HepG2 (cell line): Measurements from ENCODE around the gene TUT7. TPM values are rescaled to one million over a fixed set of nuclear protein-coding genes. Genes with fewer than 3 reads are reported as not detected.

Source experiments
- AGO2 ChIP-seq: fragments of 200-400 bp; formaldehyde crosslinking; optimal IDR thresholded peaks from 2 replicates; pipeline ENCODE3; 2017; ENCODE audit warnings: mild to moderate bottlenecking, low read depth, low read length, moderate library complexity
- ELF1 ChIP-seq: sonication (generic); formaldehyde crosslinking; IDR thresholded peaks from 2 replicates; pipeline ENCODE4 v1.4.0; 2020; ENCODE audit warnings: missing genetic modification reagents
- EP300 ChIP-seq, 3 experiments: sonication (generic) in 1 of 3; formaldehyde crosslinking in 1 of 3; IDR thresholded peaks; 2 replicates each; pipeline versions ENCODE4 v1.5.1 to v1.6.1; 2011 to 2020; ENCODE audit warnings: low read depth in 2 of 3, low read length in 2 of 3, borderline replicate concordance in 1 of 3, improper control_type of control experiment in 1 of 3, mild to moderate bottlenecking in 1 of 3, missing genetic modification reagents in 1 of 3, moderate library complexity in 1 of 3
- FOXM1 ChIP-seq: sonication (generic); formaldehyde crosslinking; IDR thresholded peaks from 2 replicates; pipeline ENCODE4 v1.5.0; 2020; ENCODE audit warnings: missing genetic modification reagents
- GLI4 ChIP-seq: sonication (generic); formaldehyde crosslinking; IDR thresholded peaks from 2 replicates; pipeline ENCODE4 v1.5.1; 2020; ENCODE audit warnings: missing genetic modification reagents, mild to moderate bottlenecking, moderate library complexity, borderline replicate concordance
- MBNL3 ChIP-seq: fragments of 250-450 bp; sonication (Bioruptor Pico); conservative IDR thresholded peaks from 2 replicates; pipeline ENCODE4 v1.8.0; 2022; ENCODE audit warnings: mild to moderate bottlenecking, inconsistent platforms
- POLR2A ChIP-seq, 2 experiments: IDR thresholded peaks; 2 replicates each; pipeline ENCODE4 v1.6.1; 2011; ENCODE audit warnings: low read depth in 2 of 2, low read length in 2 of 2, mild to moderate bottlenecking in 1 of 2, moderate library complexity in 1 of 2; ENCODE audit not compliant: insufficient read depth in 1 of 2
- RORA ChIP-seq: sonication (generic); formaldehyde crosslinking; IDR thresholded peaks from 2 replicates; pipeline ENCODE4 v1.5.0; 2020; ENCODE audit warnings: mild to moderate bottlenecking, missing genetic modification reagents, moderate library complexity
- SMAD3 ChIP-seq: sonication (generic); formaldehyde crosslinking; IDR thresholded peaks from 2 replicates; pipeline ENCODE4 v1.4.0; 2020; ENCODE audit warnings: missing genetic modification reagents
- SPEN ChIP-seq: sonication (generic); formaldehyde crosslinking; IDR thresholded peaks from 2 replicates; pipeline ENCODE4 v1.5.1; 2020; ENCODE audit warnings: low read depth, mild to moderate bottlenecking, missing genetic modification reagents
- SRSF9 ChIP-seq: fragments of 200-400 bp; formaldehyde crosslinking; IDR thresholded peaks from 2 replicates; pipeline ENCODE4 v1.6.1; 2018; ENCODE audit warnings: borderline replicate concordance, mild to moderate bottlenecking, low read depth, low read length; ENCODE audit not compliant: insufficient read depth, poor library complexity, severe bottlenecking
- SSRP1 ChIP-seq: IDR thresholded peaks from 2 replicates; pipeline ENCODE4 v1.6.1; 2016; ENCODE audit warnings: control low read depth
- TP53 ChIP-seq: sonication (generic); formaldehyde crosslinking; conservative IDR thresholded peaks from 2 replicates; pipeline ENCODE4 v1.4.0; 2020; ENCODE audit warnings: missing genetic modification reagents
- XRCC5 ChIP-seq: fragments of 200-400 bp; formaldehyde crosslinking; optimal IDR thresholded peaks from 2 replicates; pipeline ENCODE3; 2017; ENCODE audit warnings: mild to moderate bottlenecking, low read length
- ZMYM3 ChIP-seq: sonication (generic); formaldehyde crosslinking; IDR thresholded peaks from 2 replicates; pipeline ENCODE4 v1.5.1; 2020; ENCODE audit warnings: mild to moderate bottlenecking, missing genetic modification reagents
- ZNF3 ChIP-seq: IDR thresholded peaks from 2 replicates; pipeline ENCODE4 v1.7.0; 2017; ENCODE audit warnings: inconsistent platforms
- ZNF337 ChIP-seq: sonication (generic); formaldehyde crosslinking; IDR thresholded peaks from 2 replicates; pipeline ENCODE4 v1.5.1; 2020; ENCODE audit warnings: missing genetic modification reagents, low read depth, mild to moderate bottlenecking, borderline replicate concordance
- ZNF577 ChIP-seq: sonication (generic); formaldehyde crosslinking; IDR thresholded peaks from 2 replicates; pipeline ENCODE4 v1.4.0; 2020; ENCODE audit warnings: mild to moderate bottlenecking, low read depth, missing genetic modification reagents, borderline replicate concordance
- ZNF883 ChIP-seq: sonication (generic); formaldehyde crosslinking; IDR thresholded peaks from 2 replicates; pipeline ENCODE4 v1.5.1; 2020; ENCODE audit warnings: mild to moderate bottlenecking, missing genetic modification reagents; ENCODE audit errors: not compliant biosample characterization
- polyA plus RNA-seq, 8 experiments: library from polyadenylated mRNA; depleted of rRNA in 3 of 8; stranded (reverse) in 7 of 8; unstranded in 1 of 8; fragments of >200 nt; fragmentation: Illumina TruSeq in 4 of 8; extraction: Trizol in 4 of 8; gene quantifications; 2 replicates each; pipeline versions ENCODE4 v1.2.1 to v1.2.3, GENCODE V29; 2011 to 2016; ENCODE audit warnings: low read depth in 4 of 8, missing spikeins in 1 of 8, mixed read lengths in 1 of 8; ENCODE audit not compliant: insufficient read depth in 1 of 8
- total RNA-seq, 5 experiments: library from RNA; depleted of rRNA; stranded (reverse); fragments of >200 nt; fragmentation: Illumina TruSeq; extraction: Trizol; gene quantifications; 2 replicates each; pipeline ENCODE4 v1.2.3, GENCODE V29; 2016; ENCODE audit warnings: low read depth in 1 of 5
- TF ChIP-seq, protein P1 (sequence below): sonication (generic); formaldehyde crosslinking; IDR thresholded peaks from 2 replicates; pipeline ENCODE4 v1.5.0; 2020; ENCODE audit warnings: missing genetic modification reagents
- TF ChIP-seq, protein P2 (sequence below): IDR thresholded peaks from 2 replicates; pipeline ENCODE4 v1.6.1; 2016; ENCODE audit warnings: low read depth
- TF ChIP-seq, protein P3 (sequence below): IDR thresholded peaks from 2 replicates; pipeline ENCODE4 v1.6.1; 2018; ENCODE audit warnings: missing genetic modification reagents, mild to moderate bottlenecking, missing compliant biosample characterization
- TF ChIP-seq, protein P4 (sequence below): IDR thresholded peaks from 2 replicates; pipeline ENCODE4 v1.6.1; 2012; ENCODE audit warnings: inconsistent platforms
- TF ChIP-seq, protein P5 (sequence below): sonication (generic); formaldehyde crosslinking; IDR thresholded peaks from 2 replicates; pipeline ENCODE4 v1.8.1; 2022; ENCODE audit warnings: low read depth, mild to moderate bottlenecking, missing genetic modification reagents

Gene TUT7
- total and polyA plus RNA-seq, 2 of the 13 experiments (the other 11 are each of a cell fraction or from before 2014, with no cell fraction given), result 12.0 to 19.4 TPM

DNA sequence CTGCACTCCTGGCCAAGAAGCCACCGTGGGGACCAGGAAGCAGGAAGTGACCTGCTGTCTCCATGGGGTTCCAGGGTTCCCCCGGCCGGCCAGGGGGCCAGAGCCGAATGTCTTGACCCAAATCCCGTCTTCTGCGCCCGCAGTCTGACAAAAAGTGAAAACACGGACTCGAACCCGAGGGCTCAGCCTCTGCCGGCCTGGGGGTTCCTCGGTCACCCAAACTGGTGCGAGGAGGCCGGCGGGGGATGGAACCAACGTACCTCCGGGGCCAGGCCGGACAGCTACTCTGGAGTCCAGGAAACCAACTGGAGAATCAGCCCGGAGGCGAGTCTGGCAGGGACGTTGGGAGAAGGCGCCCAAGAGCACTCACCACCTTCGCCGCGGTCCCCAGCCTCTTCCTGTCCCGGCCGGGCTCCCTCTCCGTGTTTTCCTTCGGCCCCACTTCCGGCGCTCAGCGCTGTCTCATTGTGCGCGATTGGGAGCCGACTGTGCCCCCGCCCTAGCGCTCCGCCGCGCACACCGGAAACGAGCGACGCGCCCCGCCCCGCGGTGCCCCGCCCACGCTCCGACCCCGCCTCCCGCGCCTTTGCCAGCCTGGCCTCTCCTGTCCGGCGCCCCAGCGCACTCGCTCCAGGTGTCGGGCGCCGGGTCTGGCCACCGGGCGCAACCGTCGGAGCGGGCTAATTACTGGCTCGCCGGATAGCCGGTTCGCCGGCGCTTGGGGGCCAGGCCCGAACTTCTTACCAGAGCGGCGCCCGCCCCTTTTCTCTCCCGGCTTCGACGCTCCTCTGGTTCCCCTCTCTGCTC is at the start of gene TUT7 (continued):
- no peak for TF ChIP-seq MBNL3 (CRISPR knock-in tag)
- no peak for TF ChIP-seq ZNF337
- TF ChIP-seq SSRP1, result no peak
- TF ChIP-seq ZNF577 (CRISPR knock-in tag), result no peak
- no peak for TF ChIP-seq ZNF3 (CRISPR knock-in tag)
- no peak for TF ChIP-seq RORA (CRISPR knock-in tag)
- no peak for TF ChIP-seq TP53 (CRISPR knock-in tag)
- TF ChIP-seq EP300 (IDR thresholded peaks at IDR 0.05; ENCODE audit: low read depth in 2 of 2, low read length in 2 of 2), result no peak
- TF ChIP-seq EP300 (CRISPR knock-in tag; IDR thresholded peaks at IDR 0.05; ENCODE audit: borderline replicate concordance), result no peak
- TF ChIP-seq, protein P1, sequence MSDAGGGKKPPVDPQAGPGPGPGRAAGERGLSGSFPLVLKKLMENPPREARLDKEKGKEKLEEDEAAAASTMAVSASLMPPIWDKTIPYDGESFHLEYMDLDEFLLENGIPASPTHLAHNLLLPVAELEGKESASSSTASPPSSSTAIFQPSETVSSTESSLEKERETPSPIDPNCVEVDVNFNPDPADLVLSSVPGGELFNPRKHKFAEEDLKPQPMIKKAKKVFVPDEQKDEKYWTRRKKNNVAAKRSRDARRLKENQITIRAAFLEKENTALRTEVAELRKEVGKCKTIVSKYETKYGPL (CRISPR knock-in tag), result no peak
- TF ChIP-seq, protein P2, sequence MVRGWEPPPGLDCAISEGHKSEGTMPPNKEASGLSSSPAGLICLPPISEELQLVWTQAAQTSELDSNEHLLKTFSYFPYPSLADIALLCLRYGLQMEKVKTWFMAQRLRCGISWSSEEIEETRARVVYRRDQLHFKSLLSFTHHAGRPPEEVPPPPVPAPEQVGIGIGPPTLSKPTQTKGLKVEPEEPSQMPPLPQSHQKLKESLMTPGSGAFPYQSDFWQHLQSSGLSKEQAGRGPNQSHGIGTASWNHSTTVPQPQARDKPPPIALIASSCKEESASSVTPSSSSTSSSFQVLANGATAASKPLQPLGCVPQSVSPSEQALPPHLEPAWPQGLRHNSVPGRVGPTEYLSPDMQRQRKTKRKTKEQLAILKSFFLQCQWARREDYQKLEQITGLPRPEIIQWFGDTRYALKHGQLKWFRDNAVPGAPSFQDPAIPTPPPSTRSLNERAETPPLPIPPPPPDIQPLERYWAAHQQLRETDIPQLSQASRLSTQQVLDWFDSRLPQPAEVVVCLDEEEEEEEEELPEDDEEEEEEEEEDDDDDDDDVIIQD, result no peak
- TF ChIP-seq AGO2, result peak; percentile 43
- TF ChIP-seq SRSF9, result no peak
- 0 out of 2 replicates have a peak, but pooled peaks have one; percentile 53 for TF ChIP-seq FOXM1 (CRISPR knock-in tag)
- TF ChIP-seq GLI4 (CRISPR knock-in tag), result peak; percentile 87; the same call in 1 of the 2 replicates
- TF ChIP-seq SPEN (CRISPR knock-in tag), result peak; percentile 78
- TF ChIP-seq XRCC5, result peak; percentile 69
- peak; percentile 75 for TF ChIP-seq ELF1
- TF ChIP-seq ZMYM3 (CRISPR knock-in tag), result no peak
- TF ChIP-seq POLR2A (IDR thresholded peaks at IDR 0.05; ENCODE audit: insufficient read depth in 1 of 2, low read depth in 2 of 2, low read length in 2 of 2), result peak; percentile 74 to 89; a peak in 3 of 4 replicates
- TF ChIP-seq, protein P3, sequence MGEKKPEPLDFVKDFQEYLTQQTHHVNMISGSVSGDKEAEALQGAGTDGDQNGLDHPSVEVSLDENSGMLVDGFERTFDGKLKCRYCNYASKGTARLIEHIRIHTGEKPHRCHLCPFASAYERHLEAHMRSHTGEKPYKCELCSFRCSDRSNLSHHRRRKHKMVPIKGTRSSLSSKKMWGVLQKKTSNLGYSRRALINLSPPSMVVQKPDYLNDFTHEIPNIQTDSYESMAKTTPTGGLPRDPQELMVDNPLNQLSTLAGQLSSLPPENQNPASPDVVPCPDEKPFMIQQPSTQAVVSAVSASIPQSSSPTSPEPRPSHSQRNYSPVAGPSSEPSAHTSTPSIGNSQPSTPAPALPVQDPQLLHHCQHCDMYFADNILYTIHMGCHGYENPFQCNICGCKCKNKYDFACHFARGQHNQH, result peak; percentile 84
- TF ChIP-seq SMAD3 (CRISPR knock-in tag), result peak; percentile 88
- TF ChIP-seq, protein P4, sequence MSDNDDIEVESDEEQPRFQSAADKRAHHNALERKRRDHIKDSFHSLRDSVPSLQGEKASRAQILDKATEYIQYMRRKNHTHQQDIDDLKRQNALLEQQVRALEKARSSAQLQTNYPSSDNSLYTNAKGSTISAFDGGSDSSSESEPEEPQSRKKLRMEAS, result peak; percentile 59
- no peak for TF ChIP-seq ZNF883 (CRISPR knock-in tag)
- TF ChIP-seq, protein P5, sequence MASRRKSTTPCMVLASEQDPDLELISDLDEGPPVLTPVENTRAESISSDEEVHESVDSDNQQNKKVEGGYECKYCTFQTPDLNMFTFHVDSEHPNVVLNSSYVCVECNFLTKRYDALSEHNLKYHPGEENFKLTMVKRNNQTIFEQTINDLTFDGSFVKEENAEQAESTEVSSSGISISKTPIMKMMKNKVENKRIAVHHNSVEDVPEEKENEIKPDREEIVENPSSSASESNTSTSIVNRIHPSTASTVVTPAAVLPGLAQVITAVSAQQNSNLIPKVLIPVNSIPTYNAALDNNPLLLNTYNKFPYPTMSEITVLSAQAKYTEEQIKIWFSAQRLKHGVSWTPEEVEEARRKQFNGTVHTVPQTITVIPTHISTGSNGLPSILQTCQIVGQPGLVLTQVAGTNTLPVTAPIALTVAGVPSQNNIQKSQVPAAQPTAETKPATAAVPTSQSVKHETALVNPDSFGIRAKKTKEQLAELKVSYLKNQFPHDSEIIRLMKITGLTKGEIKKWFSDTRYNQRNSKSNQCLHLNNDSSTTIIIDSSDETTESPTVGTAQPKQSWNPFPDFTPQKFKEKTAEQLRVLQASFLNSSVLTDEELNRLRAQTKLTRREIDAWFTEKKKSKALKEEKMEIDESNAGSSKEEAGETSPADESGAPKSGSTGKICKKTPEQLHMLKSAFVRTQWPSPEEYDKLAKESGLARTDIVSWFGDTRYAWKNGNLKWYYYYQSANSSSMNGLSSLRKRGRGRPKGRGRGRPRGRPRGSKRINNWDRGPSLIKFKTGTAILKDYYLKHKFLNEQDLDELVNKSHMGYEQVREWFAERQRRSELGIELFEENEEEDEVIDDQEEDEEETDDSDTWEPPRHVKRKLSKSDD (CRISPR knock-in tag), result no peak
